Right lobe of liver (tissue), 6 donors: ENCODE measurements around the gene CLPTM1. TPM values are rescaled to one million over a fixed set of nuclear protein-coding genes. Genes with fewer than 3 reads are reported as not detected.
A peak's percentile ranks its signal among the peaks of the same experiment; 100 is the strongest.
"Not testable (repeated sequence)": the region's sequence is repeated elsewhere in the genome, so short reads cannot be mapped to it uniquely, and the experiment has no call there.

Experiments used
- ATAC-seq, 4 donors: fragments of 200-7000 bp; cut with Tn5 transposase; one replicate each; pipeline ENCODE4 v1.9.1; 2020; ENCODE audit warnings: mild to moderate bottlenecking in 4 of 4, moderate library complexity in 4 of 4
- DNase-seq, 3 donors: peaks; one replicate each; pipeline ENCODE4 v3.0.0-alpha.2; 2020
- H3K27ac ChIP-seq, 3 donors: fragments of 200-600 bp; one replicate each; pipeline ENCODE4 v1.8.0; 2022
- H3K27me3 ChIP-seq, 2 donors: fragments of 200-600 bp; one replicate each; pipeline ENCODE4 v1.8.0; 2022
- H3K36me3 ChIP-seq, 4 donors: fragments of 200-600 bp; sonication (generic) in 1 of 4; one replicate each; pipeline versions ENCODE4 v1.5.1 to v1.8.0; 2017 to 2022; ENCODE audit warnings: control low read depth in 1 of 4
- H3K4me1 ChIP-seq, 4 donors: fragments of 200-600 bp; sonication (generic) in 1 of 4; one replicate each; pipeline versions ENCODE4 v1.5.1 to v1.8.0; 2017 to 2022; ENCODE audit warnings: control low read depth in 1 of 4
- H3K4me3 ChIP-seq, 3 donors: fragments of 200-600 bp; one replicate each; pipeline ENCODE4 v1.8.0; 2022
- H3K9me3 ChIP-seq, 4 donors: fragments of 200-600 bp; sonication (generic) in 1 of 4; one replicate each; pipeline versions ENCODE4 v1.5.1 to v1.8.0; 2017 to 2022; ENCODE audit warnings: control low read depth in 1 of 4
- CTCF ChIP-seq, 4 donors: fragments of 200-600 bp in 3 of 4; fragments of 450-650 bp in 1 of 4; IDR thresholded peaks; one replicate each; pipeline versions ENCODE4 v1.5.1 to v1.8.0; 2016 to 2022; ENCODE audit warnings: antibody characterized with exemption in 4 of 4, mild to moderate bottlenecking in 2 of 4
- POLR2A ChIP-seq: fragments of 450-650 bp; IDR thresholded peaks from one replicate; pipeline ENCODE4 v1.6.1; 2017; ENCODE audit warnings: antibody characterized with exemption, mild to moderate bottlenecking
- WGBS: methylation state at CpG from one replicate; pipeline ENCODE4 v1.1.6; 2018; ENCODE audit warnings: low coverage, low lambda C conversion rate; ENCODE audit not compliant: insufficient coverage; ENCODE audit errors: missing lambda C conversion rate; 5-methylcytosine and 5-hydroxymethylcytosine counted together
- intact Hi-C, 2 donors: fragments of 100-400 bp; cut with DNase I; formaldehyde crosslinking; loops; one replicate each; pipeline versions ENCODE4 v1.11.2 to v1.14.1; 2022
- total RNA-seq, 6 experiments: library from RNA; depleted of rRNA in 2 of 6; stranded (reverse); fragments of >200 nt in 2 of 6; fragmentation: NEBNext Ultra II Directional in 3 of 6; extraction: Animal tissue kit (Norgen Biotek cat#: 25700) in 3 of 6; gene quantifications; one replicate each; pipeline versions ENCODE4 v1.1.0 to v1.2.4, GENCODE V29; 2016 to 2023
- donor health status: DM: no; HTN: yes; CAD: no.
- donor health status: DM: no; HTN: no; CAD: no.
- donor health status: DM: no; HTN: no; CAD: no.
- donor health status: DM: no; HTN: yes; CAD: no.
- donor health status: DM: no; HTN: yes; CAD: no.

Gene CLPTM1
- total RNA-seq, 6 experiments from 2014 or later = 78.7 to 90.6 (median 83.9) TPM

- Histone ChIP-seq H3K36me3 (peaks cover 0 to 27% (median 7%) of the 10 kb centered on the region in 4 donors), H3K4me3 (peak overlapping the region; percentile 48 to 84 (median 83)), H3K27ac (peak overlapping the region in 2 of 3 donors; percentile 31 to 49), H3K9me3 (no peaks in the 10 kb centered on the region), H3K4me1 (peaks cover 0 to 60% (median 0%) of the 10 kb centered on the region in 4 donors), H3K27me3 (no peaks in the 10 kb centered on the region)
- ATAC-seq (no peak), DNase-seq (no peak)
- 60% methylated on average over 21 of the region's 46 CpGs for WGBS
- intact Hi-C loops = loop anchor here in 1 of 2 donors (5.0 kb wide), 1 partner anchor 39 kb away; the partner anchor contains the start of gene APOC2
- TF ChIP-seq POLR2A = no peak
- TF ChIP-seq CTCF (IDR thresholded peaks at IDR 0.05) = no peak
These were observed 46.9 kb upstream of the CLPTM1 start for GRCh38 chr19:44908074-44908835.

- Histone ChIP-seq H3K4me3 (peak overlapping the region in 1 of 3 donors; percentile 83), H3K36me3 (peaks cover 0 to 27% (median 7%) of the 10 kb centered on the region in 4 donors), H3K27me3 (no peaks in the 10 kb centered on the region), H3K27ac (peak overlapping the region in 1 of 3 donors; percentile 18), H3K4me1 (peaks cover 0 to 54% (median 0%) of the 10 kb centered on the region in 4 donors), H3K9me3 (no peaks in the 10 kb centered on the region)
- ATAC-seq (no peak), DNase-seq (peak in 2 of 3 donors; percentile 42 to 56)
- no peak for TF ChIP-seq POLR2A
- no peak for TF ChIP-seq CTCF (IDR thresholded peaks at IDR 0.05)
- no CpG with 5 or more reads among the region's 44 CpGs for WGBS
- intact Hi-C loops = loop anchor here in 1 of 2 donors (5.0 kb wide), 1 partner anchor 38 kb away; the partner anchor contains the start of gene APOC2
These were observed 46.3 kb upstream of the CLPTM1 start for GRCh38 chr19:44908836-44909261.

GRCh38 chr19:44909775-44910174, 45.4 kb upstream of the CLPTM1 start:
- H3K27ac ChIP-seq = peak overlapping the region in 1 of 3 donors; percentile 45
- ATAC-seq (no peak), DNase-seq (no peak)
- H3K4me3 ChIP-seq = no peak overlapping the region
- H3K27me3 ChIP-seq = no peaks in the 10 kb centered on the region
- H3K9me3 ChIP-seq = no peaks in the 10 kb centered on the region
- peaks cover 0 to 49% (median 0%) of the 10 kb centered on the region in 4 donors for H3K4me1 ChIP-seq
- WGBS = 54% methylated on average over 3 of the region's 5 CpGs
- intact Hi-C loops = loop anchor here in 1 of 2 donors (5.0 kb wide), 1 partner anchor 38 kb away; the partner anchor contains the start of gene APOC2
- H3K36me3 ChIP-seq = peaks cover 0 to 27% (median 7%) of the 10 kb centered on the region in 4 donors
- no peak for TF ChIP-seq POLR2A
- no peak for TF ChIP-seq CTCF (IDR thresholded peaks at IDR 0.05)

- H3K4me3 ChIP-seq, H3K27me3 ChIP-seq, H3K9me3 ChIP-seq, ATAC-seq, intact Hi-C loops, DNase-seq: not testable (repeated sequence)
- H3K27ac ChIP-seq = peak overlapping the region; percentile 26 to 81 (median 44)
- 89% methylated on average over 2 of the region's 6 CpGs for WGBS
- peaks cover 0 to 27% (median 7%) of the 10 kb centered on the region in 4 donors for H3K36me3 ChIP-seq
- peaks cover 0 to 48% (median 0%) of the 10 kb centered on the region in 4 donors for H3K4me1 ChIP-seq
These were observed 43.3 kb upstream of the CLPTM1 start for GRCh38 chr19:44911896-44912295.

- Histone ChIP-seq H3K9me3 (no peaks in the 10 kb centered on the region), H3K27ac (peak overlapping the region in 2 of 3 donors; percentile 81 to 86), H3K4me1 (peaks cover 0 to 43% (median 0%) of the 10 kb centered on the region in 4 donors), H3K4me3 (peak overlapping the region in 2 of 3 donors; percentile 27 to 72), H3K27me3 (no peaks in the 10 kb centered on the region), H3K36me3 (peaks cover 0 to 18% (median 2%) of the 10 kb centered on the region in 4 donors)
- WGBS = 5% methylated on average over 6 of the region's 6 CpGs
- DNase-seq (peak; percentile 92 to 98 (median 96)), ATAC-seq (peak; percentile 58 to 68 (median 66))
- intact Hi-C loops = no loop called here
- TF ChIP-seq POLR2A (no peak), CTCF (IDR thresholded peaks at IDR 0.05) (no peak)
These were observed 42.3 kb upstream of the CLPTM1 start for GRCh38 chr19:44912854-44913253.

- Histone ChIP-seq H3K27ac (peak overlapping the region; percentile 75 to 86 (median 81)), H3K4me3 (peak overlapping the region; percentile 45 to 72 (median 64)), H3K4me1 (peaks cover 0 to 41% (median 0%) of the 10 kb centered on the region in 4 donors), H3K36me3 (peaks cover 0 to 13% (median under 1%) of the 10 kb centered on the region in 4 donors)
- DNase-seq, H3K27me3 ChIP-seq, intact Hi-C loops, ATAC-seq, H3K9me3 ChIP-seq: not testable (repeated sequence)
- WGBS = 21% methylated on average over 23 of the region's 23 CpGs
These were observed 41.4 kb upstream of the CLPTM1 start for GRCh38 chr19:44913512-44914432.
